KOPT-K1 (cell line): ENCODE measurements around the gene MYLK4.

Experiments used
- H3K27ac ChIP-seq: fragments of 200-600 bp; sonication (generic); 2 replicates; pipeline ENCODE4 v1.5.1; 2016; ENCODE audit warnings: antibody characterized with exemption, mild to moderate bottlenecking, low read depth, low read length; ENCODE audit not compliant: poor library complexity, severe bottlenecking
- H3K36me3 ChIP-seq: fragments of 200-600 bp; sonication (generic); 2 replicates; pipeline ENCODE4 v1.5.1; 2017; ENCODE audit warnings: antibody characterized with exemption, mild to moderate bottlenecking, low read length, moderate library complexity; ENCODE audit not compliant: insufficient read depth
- H3K9me3 ChIP-seq: fragments of 200-600 bp; sonication (generic); 2 replicates; pipeline ENCODE4 v1.5.1; 2017; ENCODE audit warnings: antibody characterized with exemption, low read length, mild to moderate bottlenecking; ENCODE audit not compliant: insufficient read depth, poor library complexity, severe bottlenecking

Gene MYLK4

GRCh38 chr6:2750832-2751231 lies at the start of gene MYLK4:
TSS of gene MYLK4 (minus strand) at chr6:2750922. CDS start at chr6:2749294, 1,628 bp downstream.
- H3K36me3 ChIP-seq, result no peaks in the 10 kb centered on the region
- no peaks in the 10 kb centered on the region for H3K9me3 ChIP-seq
- peak within 1 kb of the TSS; percentile 7 for H3K27ac ChIP-seq

GRCh38 chr6:2799936-2800527 lies 49.3 kb upstream of the MYLK4 start:
- Histone ChIP-seq H3K9me3 (no peaks in the 10 kb centered on the region), H3K36me3 (no peaks in the 10 kb centered on the region), H3K27ac (no peak overlapping the region)

GRCh38 chr6:2798586-2799134 lies 47.9 kb upstream of the MYLK4 start:
- Histone ChIP-seq H3K36me3 (no peaks in the 10 kb centered on the region), H3K27ac (no peak overlapping the region), H3K9me3 (no peaks in the 10 kb centered on the region)

- Histone ChIP-seq H3K9me3 (no peaks in the 10 kb centered on the region), H3K27ac (peak overlapping the region; percentile 22), H3K36me3 (no peaks in the 10 kb centered on the region)
These were observed 46.9 kb upstream of the MYLK4 start for GRCh38 chr6:2797564-2798031.

GRCh38 chr6:2796861-2797260 lies 46.1 kb upstream of the MYLK4 start:
- no peaks in the 10 kb centered on the region for H3K9me3 ChIP-seq
- H3K36me3 ChIP-seq, result no peaks in the 10 kb centered on the region
- H3K27ac ChIP-seq, result peak overlapping the region; percentile 22

- Histone ChIP-seq H3K27ac (no peak overlapping the region), H3K9me3 (no peaks in the 10 kb centered on the region), H3K36me3 (no peaks in the 10 kb centered on the region)
These were observed 45.2 kb upstream of the MYLK4 start for GRCh38 chr6:2795956-2796355.

GRCh38 chr6:2795162-2795561 lies 44.4 kb upstream of the MYLK4 start:
- Histone ChIP-seq H3K36me3 (no peaks in the 10 kb centered on the region), H3K9me3 (no peaks in the 10 kb centered on the region), H3K27ac (no peak overlapping the region)

GRCh38 chr6:2794171-2794730 lies 43.5 kb upstream of the MYLK4 start:
- Histone ChIP-seq H3K36me3 (no peaks in the 10 kb centered on the region), H3K9me3 (no peaks in the 10 kb centered on the region), H3K27ac (no peak overlapping the region)

- no peaks in the 10 kb centered on the region for H3K9me3 ChIP-seq
- peak overlapping the region; percentile 13 for H3K27ac ChIP-seq
- peaks cover 4% of the 10 kb centered on the region; the same call in 1 of the 2 replicates for H3K36me3 ChIP-seq
These were observed 42.9 kb upstream of the MYLK4 start for GRCh38 chr6:2793534-2794151.

- Histone ChIP-seq H3K27ac (no peak overlapping the region), H3K36me3 (peaks cover 11% of the 10 kb centered on the region), H3K9me3 (no peaks in the 10 kb centered on the region)
These were observed 41.8 kb upstream of the MYLK4 start for GRCh38 chr6:2792330-2793110.

GRCh38 chr6:2791450-2791974 lies 40.8 kb upstream of the MYLK4 start:
- H3K27ac ChIP-seq, result no peak overlapping the region
- H3K9me3 ChIP-seq, result no peaks in the 10 kb centered on the region
- H3K36me3 ChIP-seq, result peaks cover 21% of the 10 kb centered on the region

- Histone ChIP-seq H3K9me3 (no peaks in the 10 kb centered on the region), H3K27ac (no peak overlapping the region), H3K36me3 (peaks cover 28% of the 10 kb centered on the region)
These were observed 40.1 kb upstream of the MYLK4 start for GRCh38 chr6:2790588-2791449.

GRCh38 chr6:2786269-2786668 lies 35.5 kb upstream of the MYLK4 start:
- no peak overlapping the region for H3K27ac ChIP-seq
- H3K36me3 ChIP-seq, result peaks cover 74% of the 10 kb centered on the region
- H3K9me3 ChIP-seq, result no peaks in the 10 kb centered on the region

- no peak overlapping the region for H3K27ac ChIP-seq
- peaks cover 87% of the 10 kb centered on the region for H3K36me3 ChIP-seq
These were observed 34.2 kb upstream of the MYLK4 start for GRCh38 chr6:2784930-2785329.

More at GRCh38 chr6:2784930-2785329, 34.2 kb upstream of the MYLK4 start:
- no peaks in the 10 kb centered on the region for H3K9me3 ChIP-seq
